SJSA1 (cell line): ENCODE results near the gene SLC8A1. TPM values are rescaled to one million over a fixed set of nuclear protein-coding genes. Genes with fewer than 3 reads are reported as not detected.

Experiments used
- DNase-seq, 2 experiments: peaks; one replicate each; pipeline ENCODE4 v3.0.0-alpha.2; 2015 to 2020; ENCODE audit warnings: low spot score in 2 of 2, low read depth in 1 of 2
- H3K27ac ChIP-seq: fragments of 250-450 bp; sonication (Bioruptor Pico); 2 replicates; pipeline ENCODE4 v1.5.1; 2020; ENCODE audit warnings: mild to moderate bottlenecking, moderate library complexity
- H3K27me3 ChIP-seq: fragments of 250-450 bp; sonication (Bioruptor Pico); replicated peaks from 2 replicates; pipeline ENCODE4 v1.5.1; 2020; ENCODE audit warnings: mild to moderate bottlenecking, moderate library complexity
- H3K36me3 ChIP-seq: fragments of 250-450 bp; sonication (Bioruptor Pico); 2 replicates; pipeline ENCODE4 v1.5.1; 2020; ENCODE audit warnings: mild to moderate bottlenecking
- H3K4me1 ChIP-seq: fragments of 250-450 bp; sonication (Bioruptor Pico); replicated peaks from 2 replicates; pipeline ENCODE4 v1.6.1; 2021; ENCODE audit warnings: mild to moderate bottlenecking
- H3K4me3 ChIP-seq: fragments of 250-450 bp; sonication (Bioruptor Pico); 2 replicates; pipeline ENCODE4 v1.5.1; 2020; ENCODE audit warnings: mild to moderate bottlenecking
- H3K9me3 ChIP-seq: fragments of 250-450 bp; sonication (Bioruptor Pico); replicated peaks from 2 replicates; pipeline ENCODE4 v1.5.1; 2020; ENCODE audit warnings: mild to moderate bottlenecking
- total RNA-seq: library from RNA; depleted of rRNA; stranded (reverse); fragments of >200 nt; shearing (Covaris generic); gene quantifications from 2 replicates; pipeline ENCODE4 v1.2.3, GENCODE V29; 2014

Gene SLC8A1
- total RNA-seq, 1 experiment from 2014 or later = 20.1 TPM

DNA sequence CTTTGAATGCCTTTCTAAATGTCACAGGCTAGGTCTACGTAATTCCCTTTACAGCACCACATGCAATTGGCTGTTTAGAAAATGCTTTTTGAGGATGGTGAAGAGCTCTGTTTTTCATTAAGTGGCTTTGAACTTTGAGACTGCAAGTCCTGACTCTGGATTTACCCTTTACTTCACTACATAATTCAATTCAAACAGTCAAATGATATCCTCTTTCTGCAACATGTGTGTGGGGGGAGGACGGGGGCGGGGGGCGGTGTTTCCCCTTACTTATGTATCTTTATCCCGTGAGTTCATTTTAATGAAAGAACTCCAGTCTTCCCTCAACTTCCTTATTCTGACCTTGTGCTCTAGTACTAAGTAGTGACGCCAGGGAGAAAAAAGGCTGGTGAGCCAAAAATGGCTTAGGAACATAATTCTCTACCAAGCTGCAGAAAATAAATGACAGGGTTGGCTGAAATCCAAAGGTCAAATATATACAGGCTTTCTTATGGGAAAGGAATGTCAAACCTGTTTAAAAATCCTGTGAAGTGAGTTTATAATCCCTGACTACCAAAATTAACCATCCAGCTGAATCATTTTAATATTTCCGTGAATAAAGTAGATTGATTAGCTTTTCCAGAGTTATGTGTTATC, 119.6 kb downstream of the SLC8A1 start:
- DNase-seq = no peak
- H3K9me3 ChIP-seq = no peaks in the 10 kb centered on the region
- H3K36me3 ChIP-seq = no peaks in the 10 kb centered on the region
- H3K27ac ChIP-seq = no peak overlapping the region
- no peaks in the 10 kb centered on the region for H3K4me1 ChIP-seq
- H3K27me3 ChIP-seq = no peaks in the 10 kb centered on the region
- no peak overlapping the region for H3K4me3 ChIP-seq

DNA sequence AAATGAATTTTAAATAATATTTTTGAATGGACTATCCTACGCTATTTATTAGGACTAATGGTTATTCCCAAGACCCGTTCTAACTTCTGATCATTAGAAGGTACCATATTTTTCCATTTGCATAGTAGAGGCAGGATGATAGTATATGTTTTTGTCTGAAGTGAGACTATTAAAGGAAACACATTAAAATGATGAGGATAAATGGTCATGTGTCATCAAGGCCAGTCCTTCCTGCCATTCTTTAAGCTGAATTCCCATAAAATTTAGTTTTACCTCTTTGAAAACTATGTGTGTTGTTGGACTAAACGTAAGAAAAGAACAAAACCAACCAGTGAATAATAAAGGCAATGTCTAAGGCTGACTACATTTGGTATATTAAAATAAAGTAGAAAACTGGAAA, 121.8 kb downstream of the SLC8A1 start:
- Histone ChIP-seq H3K36me3 (no peaks in the 10 kb centered on the region), H3K27me3 (no peaks in the 10 kb centered on the region), H3K4me3 (no peak overlapping the region), H3K9me3 (no peaks in the 10 kb centered on the region), H3K4me1 (no peaks in the 10 kb centered on the region), H3K27ac (no peak overlapping the region)
- DNase-seq = no peak

DNA sequence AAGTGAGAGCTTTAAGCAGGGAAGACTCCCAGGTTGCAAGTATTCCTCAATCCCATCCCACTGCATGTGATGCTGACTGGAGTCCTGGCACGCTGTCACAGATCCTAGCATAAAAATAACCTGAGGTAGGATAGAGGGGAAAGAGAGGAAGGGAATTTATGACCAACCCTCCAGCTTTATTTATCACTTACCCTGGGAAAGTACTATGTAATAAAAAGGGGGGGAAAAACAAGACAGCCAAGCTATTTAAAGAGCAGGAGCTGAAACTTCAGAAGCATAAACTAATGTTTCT, 122.2 kb downstream of the SLC8A1 start:
- H3K4me3 ChIP-seq = no peak overlapping the region
- no peaks in the 10 kb centered on the region for H3K4me1 ChIP-seq
- H3K27ac ChIP-seq = no peak overlapping the region
- H3K9me3 ChIP-seq = no peaks in the 10 kb centered on the region
- no peaks in the 10 kb centered on the region for H3K27me3 ChIP-seq
- no peak for DNase-seq
- no peaks in the 10 kb centered on the region for H3K36me3 ChIP-seq

DNA sequence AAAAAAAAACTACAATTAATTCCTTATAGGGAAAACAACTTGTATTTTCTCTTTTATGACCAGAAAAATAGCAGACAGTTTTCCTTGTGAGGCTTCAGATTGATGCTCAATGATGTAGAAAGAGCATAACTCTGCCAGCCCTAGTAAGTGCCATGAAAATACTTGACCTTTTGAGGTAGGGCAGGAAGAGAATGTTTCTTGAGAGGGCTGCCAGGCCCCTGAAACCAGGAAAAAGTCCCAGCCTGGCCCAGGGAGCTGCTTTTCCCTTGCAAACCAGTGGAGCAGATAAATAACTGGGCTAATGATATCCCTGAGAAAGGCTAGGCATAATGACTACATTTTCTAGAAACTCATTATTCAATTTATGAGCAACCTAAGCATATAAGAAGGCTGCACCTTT, 126.8 kb downstream of the SLC8A1 start:
- DNase-seq = no peak
- Histone ChIP-seq H3K4me3 (no peak overlapping the region), H3K27me3 (no peaks in the 10 kb centered on the region), H3K4me1 (no peaks in the 10 kb centered on the region), H3K36me3 (no peaks in the 10 kb centered on the region), H3K9me3 (no peaks in the 10 kb centered on the region), H3K27ac (no peak overlapping the region)

DNA sequence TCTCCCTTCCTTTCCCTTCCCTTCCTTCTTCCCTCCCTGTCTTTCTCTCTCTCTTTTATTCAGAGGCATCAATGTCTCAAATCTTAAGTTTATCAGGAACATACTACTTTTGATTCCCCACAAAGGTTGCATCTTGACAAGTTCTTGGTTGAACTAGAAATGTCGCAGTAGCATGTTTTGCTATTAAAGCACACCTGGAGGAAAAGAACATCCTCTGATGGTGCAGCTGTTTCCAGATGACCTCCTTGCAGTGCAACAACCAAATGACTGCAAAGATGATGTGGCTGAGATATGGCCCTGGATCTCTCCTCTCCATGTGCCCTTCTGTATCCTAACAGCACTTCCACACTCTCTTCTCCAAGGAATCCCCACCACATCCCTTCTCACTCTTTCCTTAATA, 127.2 kb downstream of the SLC8A1 start:
- Histone ChIP-seq H3K4me3 (no peak overlapping the region), H3K9me3 (no peaks in the 10 kb centered on the region)
- no peak for DNase-seq

DNA sequence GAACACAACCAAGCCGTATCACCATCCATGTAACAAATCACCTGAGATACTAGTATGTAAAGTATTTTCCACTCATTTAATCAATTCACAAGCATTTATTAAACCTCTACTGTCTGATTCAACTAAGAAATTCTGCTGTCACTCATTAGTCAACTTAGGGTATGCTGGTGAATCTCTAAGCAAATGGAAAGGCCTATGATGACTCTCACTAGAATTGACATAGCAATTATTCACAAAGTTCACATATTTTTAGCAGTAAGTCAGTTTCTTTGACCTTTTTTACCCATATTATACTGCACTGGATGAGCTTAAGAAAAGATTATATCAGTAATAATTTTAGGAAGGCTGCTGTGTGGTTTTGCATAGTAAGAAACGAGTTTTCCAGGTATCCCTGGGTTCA, 130.1 kb downstream of the SLC8A1 start:
- Histone ChIP-seq H3K4me3 (no peak overlapping the region), H3K27ac (no peak overlapping the region), H3K9me3 (no peaks in the 10 kb centered on the region), H3K36me3 (no peaks in the 10 kb centered on the region), H3K4me1 (no peaks in the 10 kb centered on the region), H3K27me3 (no peaks in the 10 kb centered on the region)
- DNase-seq = no peak

More for the DNA sequence above, 127.2 kb downstream of the SLC8A1 start:
- Histone ChIP-seq H3K27ac (no peak overlapping the region), H3K4me1 (no peaks in the 10 kb centered on the region), H3K36me3 (no peaks in the 10 kb centered on the region), H3K27me3 (no peaks in the 10 kb centered on the region)

DNA sequence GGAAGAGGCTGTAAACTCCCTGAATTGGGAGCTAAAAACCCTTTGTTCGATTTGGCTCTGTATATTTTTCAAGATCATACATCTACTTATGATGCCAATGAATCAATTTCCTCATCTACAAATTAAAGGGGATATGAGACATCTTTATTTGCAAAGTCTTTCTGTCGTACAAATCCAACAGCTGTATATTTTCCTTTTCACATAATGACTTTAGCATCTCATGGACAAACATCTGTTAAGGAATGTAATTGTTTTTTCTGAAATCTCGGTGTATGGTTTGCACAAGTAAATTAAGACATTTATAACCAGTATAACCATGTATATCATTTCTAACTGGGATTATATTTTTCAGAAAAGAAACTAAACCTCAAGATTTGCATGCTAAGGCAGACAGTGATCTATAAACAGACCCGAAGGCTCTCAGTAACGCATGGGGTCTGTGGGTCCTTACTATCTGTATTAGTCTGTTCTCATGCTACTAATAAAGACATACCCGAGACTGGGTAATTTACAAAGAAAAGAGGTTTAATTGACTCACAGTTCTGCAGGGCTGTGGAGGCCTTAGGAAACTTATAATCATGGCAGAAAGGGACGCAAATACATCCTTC, 130.8 kb downstream of the SLC8A1 start:
- DNase-seq = no peak

DNA sequence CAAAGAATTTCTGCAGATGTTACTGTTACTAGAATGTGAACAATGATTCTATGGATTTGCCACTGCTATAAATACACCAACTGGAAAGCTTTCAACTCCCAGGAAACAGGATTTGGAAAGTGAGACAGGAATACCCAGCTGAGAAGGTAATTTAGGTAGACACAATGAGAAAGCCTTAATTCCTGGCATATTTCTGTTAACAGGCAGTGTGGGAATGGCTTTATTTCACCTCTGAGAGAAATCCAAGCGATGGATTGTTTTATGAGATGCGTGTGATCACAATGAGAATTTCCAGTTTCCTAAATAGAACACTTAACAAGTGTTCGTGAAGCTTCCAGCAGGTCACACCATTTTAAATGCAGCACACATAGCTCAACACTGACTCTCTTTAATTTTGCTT, 133.0 kb downstream of the SLC8A1 start:
- no peak for DNase-seq
- Histone ChIP-seq H3K4me1 (no peaks in the 10 kb centered on the region), H3K9me3 (no peaks in the 10 kb centered on the region), H3K27me3 (no peaks in the 10 kb centered on the region), H3K27ac (no peak overlapping the region), H3K36me3 (no peaks in the 10 kb centered on the region), H3K4me3 (no peak overlapping the region)

More for the DNA sequence above, 130.8 kb downstream of the SLC8A1 start:
- Histone ChIP-seq H3K4me3 (no peak overlapping the region), H3K9me3 (no peaks in the 10 kb centered on the region), H3K27me3 (no peaks in the 10 kb centered on the region), H3K4me1 (no peaks in the 10 kb centered on the region), H3K36me3 (no peaks in the 10 kb centered on the region), H3K27ac (no peak overlapping the region)

DNA sequence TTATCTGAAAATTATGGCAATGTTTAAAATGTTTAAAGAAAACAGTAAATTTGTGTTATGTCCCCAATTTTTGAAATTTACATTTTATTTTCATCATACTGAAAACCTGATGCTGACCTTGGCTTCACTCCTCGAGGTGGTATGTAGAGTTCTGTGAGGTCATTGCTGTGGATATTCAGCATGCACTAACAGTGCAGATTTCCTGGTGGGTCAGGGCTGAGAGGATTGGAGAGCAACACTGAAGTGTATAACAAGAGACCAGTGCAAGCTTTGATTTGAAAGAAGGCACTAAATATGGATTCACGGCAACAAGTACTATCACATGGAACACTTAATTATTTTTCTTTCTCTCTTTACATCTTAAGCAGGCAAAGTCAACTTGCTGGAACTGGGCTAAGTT, 134.1 kb downstream of the SLC8A1 start:
- H3K4me1 ChIP-seq = no peaks in the 10 kb centered on the region
- no peak overlapping the region for H3K27ac ChIP-seq
- H3K4me3 ChIP-seq = no peak overlapping the region
- no peaks in the 10 kb centered on the region for H3K36me3 ChIP-seq
- no peak for DNase-seq
- no peaks in the 10 kb centered on the region for H3K27me3 ChIP-seq
- H3K9me3 ChIP-seq = no peaks in the 10 kb centered on the region

DNA sequence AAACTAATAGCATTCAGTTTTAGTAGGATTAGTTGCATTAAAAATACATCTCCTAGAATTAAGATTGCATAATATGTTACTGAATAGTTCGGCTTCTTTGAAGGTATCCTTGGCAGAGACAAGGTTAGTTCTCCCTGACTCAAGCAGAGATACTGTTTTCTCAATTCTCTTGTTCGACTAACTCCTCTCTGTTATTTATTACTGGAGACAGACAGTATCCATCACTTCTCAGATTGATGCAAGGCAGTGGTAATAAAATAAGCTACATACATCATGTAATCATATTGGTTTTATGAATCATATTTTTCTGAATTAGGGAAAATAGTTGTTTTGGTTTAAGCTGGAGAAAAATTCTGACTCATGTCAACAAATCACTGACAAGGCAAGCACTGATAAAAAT, 134.8 kb downstream of the SLC8A1 start:
- H3K36me3 ChIP-seq = no peaks in the 10 kb centered on the region
- no peaks in the 10 kb centered on the region for H3K4me1 ChIP-seq
- H3K27ac ChIP-seq = no peak overlapping the region
- no peak for DNase-seq
- no peaks in the 10 kb centered on the region for H3K9me3 ChIP-seq
- no peak overlapping the region for H3K4me3 ChIP-seq
- no peaks in the 10 kb centered on the region for H3K27me3 ChIP-seq

DNA sequence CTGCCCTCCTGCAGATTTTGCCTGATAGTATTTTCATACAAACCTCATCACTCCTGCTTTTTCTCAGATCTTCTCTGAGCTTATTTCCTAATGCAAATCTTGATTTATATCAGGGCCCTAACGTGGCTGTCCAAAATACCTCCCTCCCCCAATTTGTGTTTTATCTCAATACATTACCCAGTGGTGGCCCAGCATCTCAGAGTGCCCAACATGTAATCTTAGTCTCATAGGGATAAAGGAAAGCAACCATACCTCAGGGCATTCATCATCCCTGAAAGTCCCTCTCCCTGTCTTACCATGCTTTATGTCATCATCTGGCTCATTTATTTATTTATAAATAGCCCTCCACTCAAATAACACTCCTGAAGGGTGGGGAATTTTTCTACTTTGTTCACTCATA, 135.3 kb downstream of the SLC8A1 start:
- H3K27ac ChIP-seq = no peak overlapping the region
- no peak overlapping the region for H3K4me3 ChIP-seq

DNA sequence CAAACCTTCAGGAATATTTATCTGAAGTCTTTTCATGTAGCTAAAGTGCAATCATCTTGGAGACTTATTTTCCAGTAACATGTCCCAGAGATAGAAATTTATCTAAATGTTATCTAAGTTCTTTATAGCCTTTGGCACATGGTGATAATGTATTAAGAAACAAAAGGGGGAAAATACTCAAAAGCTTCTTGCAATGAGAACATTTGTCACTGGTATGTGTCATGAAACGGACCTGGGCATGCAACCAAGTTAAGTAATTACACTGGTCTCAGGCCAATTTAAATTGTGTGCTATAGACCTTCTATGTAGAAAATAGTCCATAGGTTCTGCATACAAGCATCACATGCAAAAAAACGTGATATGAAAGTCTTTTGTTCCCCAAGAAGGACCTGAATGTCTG, 136.2 kb downstream of the SLC8A1 start:
- Histone ChIP-seq H3K4me3 (no peak overlapping the region), H3K27me3 (no peaks in the 10 kb centered on the region), H3K27ac (no peak overlapping the region), H3K9me3 (no peaks in the 10 kb centered on the region), H3K36me3 (no peaks in the 10 kb centered on the region), H3K4me1 (no peaks in the 10 kb centered on the region)
- DNase-seq = no peak

More for the DNA sequence above, 135.3 kb downstream of the SLC8A1 start:
- no peaks in the 10 kb centered on the region for H3K27me3 ChIP-seq
- DNase-seq = no peak
- no peaks in the 10 kb centered on the region for H3K36me3 ChIP-seq
- no peaks in the 10 kb centered on the region for H3K9me3 ChIP-seq
- H3K4me1 ChIP-seq = no peaks in the 10 kb centered on the region

DNA sequence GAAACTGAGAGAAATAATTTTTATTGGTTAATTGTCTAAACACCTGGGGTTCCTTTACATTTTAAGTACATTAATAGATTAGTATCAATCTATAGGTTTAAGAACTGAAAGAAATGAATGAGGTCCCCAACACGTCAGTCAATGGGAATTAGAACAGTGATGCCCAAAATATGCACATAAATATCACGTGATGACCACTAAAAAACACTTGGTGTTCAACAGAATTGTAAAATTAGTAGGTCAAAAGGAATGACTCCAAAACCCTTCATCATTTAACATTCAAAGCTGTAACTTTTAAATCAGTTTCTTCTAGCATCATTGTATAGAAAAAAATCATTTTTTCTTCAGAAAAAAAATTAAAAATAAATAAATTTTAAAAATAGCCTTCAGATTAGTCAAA, 140.9 kb downstream of the SLC8A1 start:
- Histone ChIP-seq H3K9me3 (no peaks in the 10 kb centered on the region), H3K4me1 (no peaks in the 10 kb centered on the region), H3K4me3 (no peak overlapping the region), H3K27ac (no peak overlapping the region), H3K27me3 (no peaks in the 10 kb centered on the region), H3K36me3 (no peaks in the 10 kb centered on the region)
- no peak for DNase-seq

DNA sequence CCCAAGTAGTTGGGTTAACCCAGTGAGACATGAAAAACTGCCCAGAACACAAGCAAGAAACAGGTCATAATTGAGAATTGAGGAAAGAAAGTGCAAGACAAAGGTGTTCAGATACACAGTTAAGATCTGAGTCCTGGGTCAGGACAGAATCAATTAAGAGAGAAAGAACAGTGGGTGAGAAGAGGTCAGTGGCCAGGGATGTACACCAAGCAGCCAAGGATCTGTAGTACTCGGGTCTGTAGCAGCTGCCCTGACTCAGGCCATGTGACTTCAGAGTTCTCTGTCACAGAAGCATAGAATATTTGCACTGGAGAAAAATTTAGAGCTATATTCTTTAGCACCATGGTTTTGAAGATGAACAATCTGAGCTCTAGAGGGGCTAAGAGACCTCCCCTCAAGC, 141.6 kb downstream of the SLC8A1 start:
- Histone ChIP-seq H3K36me3 (no peaks in the 10 kb centered on the region), H3K27me3 (no peaks in the 10 kb centered on the region), H3K4me1 (no peaks in the 10 kb centered on the region), H3K4me3 (no peak overlapping the region), H3K9me3 (no peaks in the 10 kb centered on the region), H3K27ac (no peak overlapping the region)
- DNase-seq = no peak

DNA sequence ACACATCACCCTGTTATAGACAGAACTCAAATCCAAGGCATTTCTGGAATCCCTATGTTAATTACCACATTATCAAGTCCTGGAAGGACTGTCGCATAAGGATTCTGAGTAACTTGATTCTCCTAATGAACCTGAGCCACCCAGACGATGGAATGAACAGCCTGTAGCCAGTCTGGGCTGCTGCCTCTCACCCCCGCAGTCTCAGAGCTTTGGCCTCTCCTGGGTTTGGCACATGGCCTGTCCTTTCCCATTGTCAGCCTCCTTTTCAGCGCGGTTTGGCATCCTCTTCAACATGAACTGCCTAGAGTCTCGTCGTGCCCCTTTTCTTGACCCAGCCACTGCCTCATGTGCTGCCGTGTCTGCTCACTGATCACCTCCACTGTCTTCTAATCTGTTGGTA, 147.6 kb downstream of the SLC8A1 start:
- no peak for DNase-seq
- H3K27ac ChIP-seq = no peak overlapping the region
- no peaks in the 10 kb centered on the region for H3K36me3 ChIP-seq
- no peaks in the 10 kb centered on the region for H3K9me3 ChIP-seq
- no peaks in the 10 kb centered on the region for H3K27me3 ChIP-seq
- no peak overlapping the region for H3K4me3 ChIP-seq
- no peaks in the 10 kb centered on the region for H3K4me1 ChIP-seq
